Suprapubic skin (tissue), 4 donors: ENCODE results near the gene CLEC16A. TPM values are rescaled to one million over a fixed set of nuclear protein-coding genes. Genes with fewer than 3 reads are reported as not detected.

ENCODE experiments used
- DNase-seq, 2 donors: peaks; one replicate each; pipeline ENCODE4 v3.0.0-alpha.2; 2019; ENCODE audit warnings: low spot score in 2 of 2
- H3K27ac ChIP-seq: fragments of 200-600 bp; sonication (generic); one replicate; pipeline ENCODE4 v1.5.1; 2019
- H3K27me3 ChIP-seq: fragments of 200-600 bp; sonication (generic); one replicate; pipeline ENCODE4 v1.5.1; 2019
- H3K36me3 ChIP-seq: fragments of 200-600 bp; sonication (generic); one replicate; pipeline ENCODE4 v1.5.1; 2019
- H3K4me1 ChIP-seq: fragments of 200-600 bp; sonication (generic); one replicate; pipeline ENCODE4 v1.5.1; 2019
- H3K4me3 ChIP-seq: fragments of 200-600 bp; sonication (generic); one replicate; pipeline ENCODE4 v1.5.1; 2019; ENCODE audit warnings: mild to moderate bottlenecking
- H3K9me3 ChIP-seq: fragments of 200-600 bp; sonication (generic); one replicate; pipeline ENCODE4 v1.5.1; 2019
- EP300 ChIP-seq: sonication (generic); formaldehyde crosslinking; IDR thresholded peaks from one replicate; pipeline ENCODE4 v1.6.1; 2017; ENCODE audit warnings: antibody characterized with exemption
- POLR2A ChIP-seq, 2 donors: fragments of 450-650 bp; IDR thresholded peaks; one replicate each; pipeline ENCODE4 v1.6.1; 2017; ENCODE audit warnings: antibody characterized with exemption in 2 of 2, mild to moderate bottlenecking in 2 of 2, moderate library complexity in 2 of 2
- POLR2AphosphoS5 ChIP-seq, 3 donors: sonication (generic); formaldehyde crosslinking; IDR thresholded peaks; one replicate each; pipeline ENCODE4 v1.6.1; 2017; ENCODE audit warnings: antibody characterized with exemption in 3 of 3
- WGBS: methylation state at CpG from one replicate; pipeline ENCODE4 v1.1.5; 2018; 5-methylcytosine and 5-hydroxymethylcytosine counted together
- total RNA-seq, 4 donors: library from RNA; depleted of rRNA; stranded (reverse); fragments of >200 nt; gene quantifications; one replicate each; pipeline ENCODE4 v1.1.0, GENCODE V29; 2016
- TF ChIP-seq, protein P1 (sequence below), 2 donors: fragments of 200-600 bp in 1 of 2; fragments of 450-650 bp in 1 of 2; sonication (generic) in 1 of 2; IDR thresholded peaks; one replicate each; pipeline ENCODE4 v1.5.1; 2016 to 2019; ENCODE audit warnings: antibody characterized with exemption in 2 of 2, mild to moderate bottlenecking in 1 of 2, moderate library complexity in 1 of 2

Gene CLEC16A
- total RNA-seq, 4 donors from 2014 or later = 37.2 to 62.3 (median 39.0) TPM

DNA sequence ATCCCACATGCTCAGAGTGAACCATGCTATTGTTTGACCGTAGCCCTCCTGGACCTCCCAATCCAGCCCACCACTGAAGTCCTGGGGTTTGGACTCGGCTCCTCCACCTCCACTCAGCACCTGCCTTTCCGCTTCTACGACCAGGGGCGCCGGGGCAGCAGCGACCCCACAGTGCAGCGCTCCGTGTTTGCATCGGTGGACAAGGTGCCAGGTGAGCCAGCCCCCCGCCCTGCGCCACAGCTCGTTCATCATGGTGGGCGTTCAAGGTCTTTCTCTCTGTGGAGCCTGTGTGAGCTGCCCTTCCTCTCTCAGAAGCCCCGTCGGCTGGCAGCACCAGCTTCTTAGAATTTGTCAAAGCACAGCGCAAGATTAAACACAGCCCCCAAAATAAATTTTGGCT, 181.6 kb downstream of the CLEC16A start:
- H3K4me1 ChIP-seq = peaks cover 15% of the 10 kb centered on the region
- H3K27me3 ChIP-seq = no peaks in the 10 kb centered on the region
- H3K27ac ChIP-seq = no peak overlapping the region
- WGBS = 94% methylated on average over 17 of the region's 17 CpGs
- no peak overlapping the region for H3K4me3 ChIP-seq
- peaks cover 40% of the 10 kb centered on the region for H3K36me3 ChIP-seq
- no peak for DNase-seq
- no peaks in the 10 kb centered on the region for H3K9me3 ChIP-seq
- TF ChIP-seq, protein P1, sequence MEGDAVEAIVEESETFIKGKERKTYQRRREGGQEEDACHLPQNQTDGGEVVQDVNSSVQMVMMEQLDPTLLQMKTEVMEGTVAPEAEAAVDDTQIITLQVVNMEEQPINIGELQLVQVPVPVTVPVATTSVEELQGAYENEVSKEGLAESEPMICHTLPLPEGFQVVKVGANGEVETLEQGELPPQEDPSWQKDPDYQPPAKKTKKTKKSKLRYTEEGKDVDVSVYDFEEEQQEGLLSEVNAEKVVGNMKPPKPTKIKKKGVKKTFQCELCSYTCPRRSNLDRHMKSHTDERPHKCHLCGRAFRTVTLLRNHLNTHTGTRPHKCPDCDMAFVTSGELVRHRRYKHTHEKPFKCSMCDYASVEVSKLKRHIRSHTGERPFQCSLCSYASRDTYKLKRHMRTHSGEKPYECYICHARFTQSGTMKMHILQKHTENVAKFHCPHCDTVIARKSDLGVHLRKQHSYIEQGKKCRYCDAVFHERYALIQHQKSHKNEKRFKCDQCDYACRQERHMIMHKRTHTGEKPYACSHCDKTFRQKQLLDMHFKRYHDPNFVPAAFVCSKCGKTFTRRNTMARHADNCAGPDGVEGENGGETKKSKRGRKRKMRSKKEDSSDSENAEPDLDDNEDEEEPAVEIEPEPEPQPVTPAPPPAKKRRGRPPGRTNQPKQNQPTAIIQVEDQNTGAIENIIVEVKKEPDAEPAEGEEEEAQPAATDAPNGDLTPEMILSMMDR (IDR thresholded peaks at IDR 0.05) = no peak
- no peak for TF ChIP-seq POLR2A (IDR thresholded peaks at IDR 0.05)
- TF ChIP-seq POLR2AphosphoS5 (IDR thresholded peaks at IDR 0.05) = no peak
- TF ChIP-seq EP300 = no peak

GRCh38 chr16:11126399-11127054, 182.2 kb downstream of the CLEC16A start:
- no peak for DNase-seq
- Histone ChIP-seq H3K27me3 (no peaks in the 10 kb centered on the region), H3K36me3 (peaks cover 40% of the 10 kb centered on the region), H3K9me3 (no peaks in the 10 kb centered on the region), H3K27ac (no peak overlapping the region), H3K4me3 (no peak overlapping the region), H3K4me1 (peaks cover 15% of the 10 kb centered on the region)
- WGBS = 86% methylated on average over 12 of the region's 12 CpGs
- TF ChIP-seq POLR2AphosphoS5 (IDR thresholded peaks at IDR 0.05) (no peak), EP300 (no peak), POLR2A (IDR thresholded peaks at IDR 0.05) (no peak)

- no peaks in the 10 kb centered on the region for H3K27me3 ChIP-seq
- no peak overlapping the region for H3K4me3 ChIP-seq
- H3K36me3 ChIP-seq = peaks cover 35% of the 10 kb centered on the region
- H3K4me1 ChIP-seq = peaks cover 19% of the 10 kb centered on the region
- no peak for DNase-seq
- TF ChIP-seq POLR2AphosphoS5 (IDR thresholded peaks at IDR 0.05) = no peak
- TF ChIP-seq POLR2A (IDR thresholded peaks at IDR 0.05) = no peak
- TF ChIP-seq EP300 = no peak
- TF ChIP-seq, protein P1 (IDR thresholded peaks at IDR 0.05) = no peak
- WGBS = 94% methylated on average over 7 of the region's 7 CpGs
- H3K27ac ChIP-seq = no peak overlapping the region
- no peaks in the 10 kb centered on the region for H3K9me3 ChIP-seq
These were observed 183.3 kb downstream of the CLEC16A start for GRCh38 chr16:11127610-11128195.

- Histone ChIP-seq H3K4me3 (no peak overlapping the region), H3K9me3 (no peaks in the 10 kb centered on the region), H3K27me3 (no peaks in the 10 kb centered on the region), H3K36me3 (peaks cover 31% of the 10 kb centered on the region), H3K27ac (no peak overlapping the region), H3K4me1 (peaks cover 27% of the 10 kb centered on the region)
- 76% methylated on average over 8 of the region's 9 CpGs for WGBS
- no peak for DNase-seq
- TF ChIP-seq POLR2AphosphoS5 (IDR thresholded peaks at IDR 0.05) = no peak
- no peak for TF ChIP-seq POLR2A (IDR thresholded peaks at IDR 0.05)
- TF ChIP-seq, protein P1 (IDR thresholded peaks at IDR 0.05) = no peak
- no peak for TF ChIP-seq EP300
These were observed 184.1 kb downstream of the CLEC16A start for GRCh38 chr16:11128211-11129141.

DNA sequence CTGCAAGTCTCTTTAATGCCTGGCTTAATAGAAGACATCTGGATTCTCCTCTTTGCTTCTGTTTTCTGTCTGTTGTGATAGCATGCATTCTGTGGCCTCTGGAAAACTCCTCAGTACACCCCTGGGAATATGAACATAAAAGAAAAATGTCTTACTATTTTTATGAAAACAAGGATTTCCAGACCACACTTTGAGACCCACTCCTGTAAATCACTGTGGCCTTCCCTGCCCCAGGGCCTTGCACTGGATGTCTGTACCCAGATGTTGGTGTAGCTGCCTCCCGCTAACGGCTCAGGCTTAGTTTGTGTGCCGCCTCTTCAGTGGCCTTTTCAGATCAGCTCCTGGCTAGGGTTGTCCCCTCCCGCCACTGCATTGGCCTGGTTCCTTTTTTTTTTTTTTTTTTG, 185.0 kb downstream of the CLEC16A start:
- peaks cover 33% of the 10 kb centered on the region for H3K4me1 ChIP-seq
- no peak for DNase-seq
- WGBS = 82% methylated on average over 4 of the region's 4 CpGs
- H3K4me3 ChIP-seq = no peak overlapping the region
- no peaks in the 10 kb centered on the region for H3K9me3 ChIP-seq
- peaks cover 22% of the 10 kb centered on the region for H3K36me3 ChIP-seq
- TF ChIP-seq POLR2AphosphoS5 (IDR thresholded peaks at IDR 0.05) (no peak), EP300 (no peak), POLR2A (IDR thresholded peaks at IDR 0.05) (no peak)
- TF ChIP-seq, protein P1 (IDR thresholded peaks at IDR 0.05) = no peak
- no peaks in the 10 kb centered on the region for H3K27me3 ChIP-seq
- no peak overlapping the region for H3K27ac ChIP-seq
